ENCODE measurements around the gene BACH1. TPM values are rescaled to one million over a fixed set of nuclear protein-coding genes. Genes with fewer than 3 reads are reported as not detected.

The BACH1 gene
- total and polyA plus RNA-seq, 2 of the 8 experiments (the other 6 are each of a cell fraction or from before 2014, with no cell fraction given): 6.9 to 50.7 TPM

DNA sequence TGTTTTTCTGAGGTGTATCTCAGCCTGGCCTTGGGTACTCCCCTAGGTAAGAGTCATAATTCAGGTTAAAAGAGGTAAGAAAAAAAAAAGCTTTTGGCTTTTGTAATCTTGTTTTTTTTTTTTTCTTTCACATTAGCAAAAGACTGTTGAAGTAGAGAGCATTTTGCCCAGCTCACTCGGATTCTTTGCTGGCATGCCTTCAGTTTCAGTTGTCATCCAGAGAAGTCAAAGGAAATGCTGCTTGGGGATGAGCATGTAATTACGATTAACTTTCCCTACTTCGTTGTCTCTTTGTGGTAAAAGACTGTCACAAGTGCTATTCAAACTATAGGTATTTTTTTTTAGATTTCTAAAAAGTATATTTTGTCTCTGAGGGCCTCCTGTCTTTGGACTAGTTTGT is 6.3 kb downstream of the BACH1 start:
- Histone ChIP-seq H2BK5ac (ENCODE audit: low read depth, low read length) (no peak overlapping the region), H3K79me2 (ENCODE audit: control insufficient read depth in 1 of 2, insufficient read depth in 2 of 2, low read length in 2 of 2) (peaks cover 12 to 100% of the 10 kb centered on the region in 2 experiments; a peak in 3 of 4 replicates), H3K9ac (replicated peaks in 1 of 4; ENCODE audit: extremely low read depth in 1 of 4, low read depth in 3 of 4, low read length in 3 of 4) (no peak overlapping the region), H2AK5ac (ENCODE audit: low read depth, low read length) (no peak overlapping the region), H2BK20ac (ENCODE audit: low read length) (no peak overlapping the region), H2BK15ac (ENCODE audit: low read length) (no peak overlapping the region), H2BK120ac (replicated peaks; ENCODE audit: low read depth, low read length) (no peak overlapping the region), H3K4me3 (ENCODE audit: extremely low read depth in 1 of 4, insufficient read depth in 2 of 4, low read depth in 3 of 4, low read length in 4 of 4) (no peak overlapping the region), H3K79me1 (ENCODE audit: low read depth, low read length) (peaks cover 6% of the 10 kb centered on the region), H3K23ac (ENCODE audit: insufficient read length) (no peak overlapping the region), H3K9me3 (ENCODE audit: insufficient read depth in 2 of 2, low read depth in 1 of 2, low read length in 1 of 2) (no peaks in the 10 kb centered on the region), H3K23me2 (ENCODE audit: low read depth, low read length) (peaks cover 1% of the 10 kb centered on the region; the same call in 1 of the 2 replicates), H2BK12ac (ENCODE audit: low read depth, low read length) (no peak overlapping the region), H3K14ac (ENCODE audit: insufficient read length) (no peak overlapping the region), H4K5ac (ENCODE audit: insufficient read length, low read depth, low read length) (no peak overlapping the region), H4K20me1 (replicated peaks in 1 of 2; ENCODE audit: control insufficient read depth in 1 of 2, insufficient read depth in 2 of 2, low read length in 2 of 2) (peaks cover 6 to 11% of the 10 kb centered on the region in 2 experiments), H3K4ac (replicated peaks; ENCODE audit: insufficient read length, low read depth, low read length) (no peak overlapping the region), H2AFZ (ENCODE audit: low read length) (no peak overlapping the region), H3K36me3 (ENCODE audit: control insufficient read depth in 2 of 4, insufficient read depth in 4 of 4, low read length in 3 of 4) (no peaks in the 10 kb centered on the region), H3K56ac (replicated peaks; ENCODE audit: insufficient read length, low read depth, low read length) (no peak overlapping the region), H4K8ac (ENCODE audit: extremely low read depth, insufficient read depth, low read length) (no peak overlapping the region), H3K18ac (ENCODE audit: extremely low read depth, low read length) (no peak overlapping the region), H4K91ac (replicated peaks; ENCODE audit: insufficient read length, low read length) (no peak overlapping the region), H3K4me2 (ENCODE audit: insufficient read depth in 1 of 2, low read depth in 2 of 2, low read length in 2 of 2) (no peak overlapping the region), H3K27me3 (replicated peaks in 1 of 4; ENCODE audit: control insufficient read depth in 3 of 4, extremely low read depth in 1 of 4, insufficient read depth in 3 of 4, low read length in 3 of 4) (no peaks in the 10 kb centered on the region), H3K4me1 (replicated peaks in 1 of 4; ENCODE audit: control insufficient read depth in 3 of 4, insufficient read depth in 4 of 4, low read length in 3 of 4) (peaks cover 0 to 15% (median 10%) of the 10 kb centered on the region in 4 experiments; a peak in 3 of 7 replicates), H3K27ac (ENCODE audit: low read depth, low read length) (no peak overlapping the region)
- DNase-seq (ENCODE audit: low read depth in 1 of 2, low spot score in 2 of 2): no peak
- ChIA-PET CTCF (ENCODE audit: partially characterized antibody) (interaction anchor here (0.6 to 1.8 kb wide), 2 partner anchors 14 to 280 kb away, joined by 4 read pairs; partner anchors contain the start of gene USP16), POLR2A (ENCODE audit: partially characterized antibody) (interaction anchor here (0.6 to 1.8 kb wide), 2 partner anchors 9 to 492 kb away, joined by 3 to 4 read pairs; no protein-coding TSS in a partner anchor)
- no peak for FAIRE-seq
- WGBS, 2 experiments (ENCODE audit: extremely low coverage in 1 of 2, insufficient coverage in 1 of 2, insufficient read length in 1 of 2, insufficient replicate concordance in 2 of 2, low coverage in 1 of 2, low lambda C conversion rate in 2 of 2, missing lambda C conversion rate in 1 of 2): 85% methylated on average over 3 of the region's 3 CpGs; no CpG with 5 or more reads in 1 of the 2 experiments
- TF ChIP-seq MAX (IDR thresholded peaks at IDR 0.05) (no peak), CREB1 (IDR thresholded peaks at IDR 0.05) (no peak), RAD21 (IDR thresholded peaks at IDR 0.05 in 1 of 2, conservative IDR thresholded peaks at IDR 0.05 in 1 of 2; ENCODE audit: low read depth in 2 of 2, low read length in 2 of 2) (no peak), POLR2A (IDR thresholded peaks at IDR 0.05; ENCODE audit: control extremely low read depth in 1 of 2, low read depth in 2 of 2, low read length in 2 of 2) (no peak), FOSL1 (IDR thresholded peaks at IDR 0.05; ENCODE audit: insufficient read depth, low read depth, low read length) (no peak), ASH2L (IDR thresholded peaks at IDR 0.05; ENCODE audit: low read length) (no peak), ZNF274 (IDR thresholded peaks at IDR 0.05; ENCODE audit: borderline replicate concordance, extremely low read depth, low read length) (no peak), BCL11A (IDR thresholded peaks at IDR 0.05; ENCODE audit: low read depth in 2 of 2, low read length in 2 of 2) (no peak), BACH1 (IDR thresholded peaks at IDR 0.05; ENCODE audit: low read length) (no peak), SIRT6 (IDR thresholded peaks at IDR 0.05; ENCODE audit: low read length) (no peak), TAF7 (optimal IDR thresholded peaks at IDR 0.05; ENCODE audit: borderline replicate concordance, low read depth, low read length) (no peak), TCF12 (IDR thresholded peaks at IDR 0.05; ENCODE audit: low read depth, low read length) (no peak), SAP30 (IDR thresholded peaks at IDR 0.05; ENCODE audit: insufficient read depth, insufficient replicate concordance, low read length) (no peak)
- TF ChIP-seq, protein P1, sequence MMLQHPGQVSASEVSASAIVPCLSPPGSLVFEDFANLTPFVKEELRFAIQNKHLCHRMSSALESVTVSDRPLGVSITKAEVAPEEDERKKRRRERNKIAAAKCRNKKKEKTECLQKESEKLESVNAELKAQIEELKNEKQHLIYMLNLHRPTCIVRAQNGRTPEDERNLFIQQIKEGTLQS (IDR thresholded peaks at IDR 0.05; ENCODE audit: insufficient read depth, low read depth, low read length): no peak

All from H1 (cell line).